Prostate gland (tissue), 2 donors: ENCODE data around the gene DPPA3. TPM values are rescaled to one million over a fixed set of nuclear protein-coding genes. Genes with fewer than 3 reads are reported as not detected.
"Not testable (repeated sequence)": the region's sequence is repeated elsewhere in the genome, so short reads cannot be mapped to it uniquely, and the experiment has no call there.

Source experiments
- DNase-seq: peaks from one replicate; pipeline ENCODE4 v3.0.0-alpha.2; 2019; ENCODE audit warnings: low spot score
- H3K27ac ChIP-seq, 2 donors: fragments of 200-600 bp; sonication (generic); 2 replicates each; pipeline ENCODE4 v1.5.1; 2017 to 2019
- H3K27me3 ChIP-seq: fragments of 200-600 bp; sonication (generic); replicated peaks from 2 replicates; pipeline ENCODE4 v1.5.1; 2019; ENCODE audit not compliant: insufficient read depth
- H3K36me3 ChIP-seq, 2 donors: fragments of 200-600 bp; sonication (generic); 1 replicate in 1 of 2; 2 replicates in 1 of 2; pipeline versions ENCODE4 v1.5.1 to v1.8.1; 2017 to 2019
- H3K4me1 ChIP-seq: fragments of 200-600 bp; sonication (generic); replicated peaks from 2 replicates; pipeline ENCODE4 v1.5.1; 2019
- H3K4me3 ChIP-seq, 2 donors: fragments of 200-600 bp; sonication (generic); 2 replicates each; pipeline ENCODE4 v1.5.1; 2017 to 2019
- H3K9me3 ChIP-seq: fragments of 200-600 bp; sonication (generic); 2 replicates; pipeline ENCODE4 v1.5.1; 2017
- POLR2A ChIP-seq: fragments of 450-650 bp; IDR thresholded peaks from one replicate; pipeline ENCODE4 v1.6.1; 2016; ENCODE audit warnings: antibody characterized with exemption, mild to moderate bottlenecking
- POLR2AphosphoS5 ChIP-seq: sonication (generic); formaldehyde crosslinking; IDR thresholded peaks from one replicate; pipeline ENCODE4 v1.6.1; 2017; ENCODE audit warnings: antibody characterized with exemption
- WGBS: methylation state at CpG from one replicate; pipeline ENCODE4 v1.1.5; 2018; 5-methylcytosine and 5-hydroxymethylcytosine counted together
- intact Hi-C: fragments of 100-400 bp; cut with DNase I; formaldehyde crosslinking; loops from one replicate; pipeline ENCODE4 v1.14.2; 2022
- total RNA-seq, 2 donors: library from RNA; depleted of rRNA; stranded (reverse); fragments of >200 nt; gene quantifications; one replicate each; pipeline ENCODE4 v1.1.0, GENCODE V29; 2016
- TF ChIP-seq, protein P1 (sequence below), 4 experiments: fragments of 200-600 bp in 2 of 4; fragments of 450-650 bp in 2 of 4; sonication (generic) in 2 of 4; IDR thresholded peaks; 1 replicate in 3 of 4; 2 replicates in 1 of 4; pipeline ENCODE4 v1.5.1; 2016 to 2019; ENCODE audit warnings: antibody characterized with exemption in 4 of 4, mild to moderate bottlenecking in 2 of 4, moderate library complexity in 2 of 4

DPPA3 gene
- total RNA-seq, 2 donors from 2014 or later, result 1.8 TPM; not detected in 1

DNA sequence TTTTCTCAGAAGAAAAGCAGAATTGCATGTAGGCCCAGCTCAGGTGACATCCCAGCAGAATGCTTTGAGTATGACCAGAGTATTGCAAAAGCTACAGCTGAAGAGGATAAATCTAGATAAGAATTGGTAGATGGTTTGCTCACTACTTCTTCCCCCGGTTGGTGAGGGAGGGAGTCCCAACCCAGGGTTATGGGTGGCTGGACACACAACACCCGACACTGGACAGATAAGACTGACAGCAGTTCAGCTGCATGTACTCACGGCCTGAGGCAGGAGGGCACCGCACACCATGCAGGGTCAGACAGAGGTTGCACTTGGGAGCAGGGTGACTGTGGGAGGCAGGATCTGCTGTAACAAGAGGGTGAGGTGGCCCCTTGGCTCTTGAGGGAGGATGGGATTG lies 37.6 kb downstream of the DPPA3 start:
- Histone ChIP-seq H3K4me1 (no peaks in the 10 kb centered on the region), H3K36me3 (no peaks in the 10 kb centered on the region), H3K27ac (no peak overlapping the region), H3K9me3 (no peaks in the 10 kb centered on the region), H3K4me3 (no peak overlapping the region), H3K27me3 (no peaks in the 10 kb centered on the region)
- WGBS, result 44% methylated on average over 4 of the region's 4 CpGs
- no peak for TF ChIP-seq POLR2A
- no peak for TF ChIP-seq POLR2AphosphoS5
- TF ChIP-seq, protein P1, sequence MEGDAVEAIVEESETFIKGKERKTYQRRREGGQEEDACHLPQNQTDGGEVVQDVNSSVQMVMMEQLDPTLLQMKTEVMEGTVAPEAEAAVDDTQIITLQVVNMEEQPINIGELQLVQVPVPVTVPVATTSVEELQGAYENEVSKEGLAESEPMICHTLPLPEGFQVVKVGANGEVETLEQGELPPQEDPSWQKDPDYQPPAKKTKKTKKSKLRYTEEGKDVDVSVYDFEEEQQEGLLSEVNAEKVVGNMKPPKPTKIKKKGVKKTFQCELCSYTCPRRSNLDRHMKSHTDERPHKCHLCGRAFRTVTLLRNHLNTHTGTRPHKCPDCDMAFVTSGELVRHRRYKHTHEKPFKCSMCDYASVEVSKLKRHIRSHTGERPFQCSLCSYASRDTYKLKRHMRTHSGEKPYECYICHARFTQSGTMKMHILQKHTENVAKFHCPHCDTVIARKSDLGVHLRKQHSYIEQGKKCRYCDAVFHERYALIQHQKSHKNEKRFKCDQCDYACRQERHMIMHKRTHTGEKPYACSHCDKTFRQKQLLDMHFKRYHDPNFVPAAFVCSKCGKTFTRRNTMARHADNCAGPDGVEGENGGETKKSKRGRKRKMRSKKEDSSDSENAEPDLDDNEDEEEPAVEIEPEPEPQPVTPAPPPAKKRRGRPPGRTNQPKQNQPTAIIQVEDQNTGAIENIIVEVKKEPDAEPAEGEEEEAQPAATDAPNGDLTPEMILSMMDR (IDR thresholded peaks at IDR 0.05), result no peak
- intact Hi-C loops, result no loop called here
- DNase-seq, result no peak

DNA sequence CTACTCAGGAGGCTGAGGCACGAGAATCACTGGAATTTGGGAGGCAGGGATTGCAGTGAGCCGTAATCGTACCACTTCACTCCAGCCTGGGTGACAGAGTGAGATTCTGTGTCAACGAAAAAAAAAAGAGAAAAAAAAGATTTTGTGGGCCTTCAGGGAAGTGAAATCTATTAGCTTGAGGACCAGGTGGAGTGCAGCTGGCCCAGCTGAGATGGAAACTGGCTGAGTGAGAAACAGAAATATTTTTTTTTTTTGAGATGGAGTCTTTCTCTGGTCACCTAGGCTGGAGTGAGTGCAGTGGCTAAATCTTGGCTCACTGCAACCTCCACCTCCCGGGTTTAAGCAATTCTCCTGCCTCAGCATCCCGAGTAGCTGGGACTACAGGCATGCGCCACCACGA lies 38.2 kb downstream of the DPPA3 start:
- Histone ChIP-seq H3K9me3 (no peaks in the 10 kb centered on the region), H3K4me3 (no peak overlapping the region), H3K27ac (no peak overlapping the region), H3K36me3 (no peaks in the 10 kb centered on the region), H3K4me1 (no peaks in the 10 kb centered on the region), H3K27me3 (no peaks in the 10 kb centered on the region)
- DNase-seq, result no peak
- 81% methylated on average over 8 of the region's 8 CpGs for WGBS
- intact Hi-C loops, result no loop called here
- TF ChIP-seq, protein P1 (IDR thresholded peaks at IDR 0.05), result no peak
- TF ChIP-seq POLR2A (no peak), POLR2AphosphoS5 (no peak)

DNA sequence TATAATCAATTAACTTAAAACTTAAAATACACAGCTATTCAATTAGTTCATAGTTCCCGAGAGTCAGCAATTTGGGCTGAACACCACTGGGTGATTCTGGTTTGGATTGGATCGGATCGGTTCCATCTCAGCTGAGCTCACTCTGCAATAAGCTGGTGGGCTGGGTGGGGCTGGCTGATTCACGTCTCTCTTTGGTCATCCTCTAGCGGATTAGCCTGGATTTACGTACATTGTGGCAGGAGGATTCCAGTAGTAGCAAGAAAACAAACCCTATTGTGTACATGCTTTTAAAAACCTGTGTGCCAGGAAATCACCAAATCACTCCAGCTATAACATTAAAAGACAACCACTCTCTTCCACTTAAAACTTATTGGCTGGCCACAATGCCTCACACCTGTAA lies 39.1 kb downstream of the DPPA3 start:
- 74% methylated on average over 6 of the region's 6 CpGs for WGBS
- H3K27ac ChIP-seq, result no peak overlapping the region
- intact Hi-C loops, result no loop called here
- no peaks in the 10 kb centered on the region for H3K9me3 ChIP-seq
- H3K36me3 ChIP-seq, result no peaks in the 10 kb centered on the region
- H3K4me1 ChIP-seq, result no peaks in the 10 kb centered on the region
- no peak for DNase-seq
- TF ChIP-seq POLR2A (no peak), POLR2AphosphoS5 (no peak)
- TF ChIP-seq, protein P1 (IDR thresholded peaks at IDR 0.05), result no peak
- no peaks in the 10 kb centered on the region for H3K27me3 ChIP-seq
- H3K4me3 ChIP-seq, result no peak overlapping the region

DNA sequence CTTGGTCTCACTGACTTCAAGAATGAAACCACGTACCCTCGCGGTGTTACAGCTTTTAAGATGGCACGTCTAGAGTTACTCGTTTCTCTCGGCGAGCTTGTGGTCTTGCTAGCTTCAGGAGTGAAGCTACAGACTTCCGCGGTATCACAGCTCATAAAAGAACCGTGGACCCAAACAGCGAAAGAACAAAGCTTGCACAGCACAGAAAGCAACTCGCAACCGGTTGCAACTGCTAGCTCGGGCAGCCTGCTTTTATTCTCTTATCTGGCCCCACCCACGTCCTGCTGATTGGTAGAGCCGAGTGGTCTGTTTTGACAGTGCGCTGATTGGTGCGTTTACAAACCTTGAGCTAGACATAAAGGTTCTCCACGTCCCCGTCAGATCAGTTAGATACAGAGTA lies 40.2 kb downstream of the DPPA3 start:
- no peaks in the 10 kb centered on the region for H3K36me3 ChIP-seq
- H3K4me1 ChIP-seq, result no peaks in the 10 kb centered on the region
- intact Hi-C loops, result no loop called here
- no peaks in the 10 kb centered on the region for H3K27me3 ChIP-seq
- no peak overlapping the region for H3K27ac ChIP-seq
- no peaks in the 10 kb centered on the region for H3K9me3 ChIP-seq
- no peak for DNase-seq
- no peak overlapping the region for H3K4me3 ChIP-seq
- TF ChIP-seq, protein P1 (IDR thresholded peaks at IDR 0.05), result no peak
- WGBS, result 89% methylated on average over 20 of the region's 20 CpGs

DNA sequence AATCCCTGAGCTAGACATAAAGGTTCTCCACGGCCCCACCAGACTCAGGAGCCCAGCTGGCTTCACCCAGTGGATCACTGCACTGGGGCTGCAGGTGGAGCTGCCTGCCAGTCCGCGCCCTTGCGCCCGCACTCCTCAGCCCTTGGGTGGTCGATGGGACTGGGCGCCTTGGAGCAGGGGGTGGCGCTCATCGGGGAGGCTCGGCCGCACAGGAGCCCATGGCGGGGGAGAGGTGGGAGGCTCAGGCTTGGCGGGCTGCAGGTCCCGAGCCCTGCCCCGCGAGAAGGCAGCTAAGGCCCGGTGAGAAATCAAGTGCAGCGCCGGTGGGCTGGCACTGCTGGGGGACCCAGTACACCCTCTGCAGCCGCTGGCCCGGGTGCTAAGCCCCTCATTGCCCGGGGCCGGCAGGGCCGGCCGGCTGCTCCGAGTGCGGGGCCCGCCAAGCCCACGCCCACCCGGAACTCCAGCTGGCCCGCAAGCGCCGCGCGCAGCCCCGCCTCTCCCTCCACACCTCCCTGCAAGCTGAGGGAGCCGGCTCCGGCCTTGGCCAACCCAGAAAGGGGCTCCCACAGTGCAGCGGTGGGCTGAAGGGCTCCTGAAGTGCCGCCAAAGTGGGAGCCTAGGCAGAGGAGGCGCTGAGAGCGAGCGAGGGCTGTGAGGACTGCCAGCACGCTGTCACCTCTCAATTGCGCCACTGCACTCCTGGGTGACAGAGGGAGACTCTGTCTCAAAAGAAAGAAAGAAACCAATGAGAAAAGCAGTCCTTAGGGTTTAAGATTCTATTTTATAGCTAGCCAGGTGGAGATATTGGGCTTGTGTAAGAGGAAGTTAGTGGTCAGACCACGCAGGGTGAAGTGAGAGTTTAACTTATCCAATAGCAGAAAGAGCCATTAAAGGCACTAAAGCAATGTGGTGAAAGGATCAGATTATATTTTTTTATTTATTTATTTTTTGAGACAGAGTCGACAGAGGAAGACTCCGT lies 41.0 kb downstream of the DPPA3 start:
- H3K4me1 ChIP-seq, H3K9me3 ChIP-seq, intact Hi-C loops, H3K27ac ChIP-seq, H3K4me3 ChIP-seq, H3K36me3 ChIP-seq, H3K27me3 ChIP-seq, DNase-seq: not testable (repeated sequence)
- 93% methylated on average over 41 of the region's 48 CpGs for WGBS

DNA sequence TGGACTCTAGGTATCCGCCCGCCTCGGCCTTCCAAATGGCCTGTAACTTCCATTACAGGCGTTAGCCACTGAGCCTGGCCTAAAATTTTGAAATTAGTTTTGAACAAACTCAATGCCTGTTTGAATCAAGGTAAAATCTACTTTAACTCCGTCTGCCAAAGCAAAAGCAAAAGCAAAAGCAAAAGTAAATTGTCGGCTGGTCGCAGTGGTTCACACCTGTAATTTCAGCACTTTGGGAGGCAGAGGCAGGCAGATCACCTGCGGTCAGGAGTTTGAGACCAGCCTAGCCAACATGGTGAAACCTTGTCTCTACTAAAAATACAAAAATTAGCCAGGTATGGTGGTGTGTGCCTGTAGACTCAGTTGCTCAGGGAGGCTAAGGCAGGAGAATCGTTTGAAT lies 44.4 kb downstream of the DPPA3 start:
- H3K27ac ChIP-seq, H3K9me3 ChIP-seq, intact Hi-C loops, H3K4me3 ChIP-seq, H3K4me1 ChIP-seq, H3K36me3 ChIP-seq, H3K27me3 ChIP-seq, DNase-seq: not testable (repeated sequence)
- 93% methylated on average over 9 of the region's 9 CpGs for WGBS
